ENCODE measurements around the gene MAP4K3.

MAP4K3 gene

GRCh38 chr2:39436592-39437521 is at the start of gene MAP4K3:
Gene MAP4K3 (minus strand): TSS chr2:39437285. CDS start chr2:39436987, 298 bp downstream.
- peak; percentile 79 for DNase-seq

GRCh38 chr2:39486071-39486470 is 49.0 kb upstream of the MAP4K3 start:
- DNase-seq, result no peak

GRCh38 chr2:39484620-39485495 is 47.8 kb upstream of the MAP4K3 start:
- no peak for DNase-seq

GRCh38 chr2:39484206-39484605 is 47.1 kb upstream of the MAP4K3 start:
- no peak for DNase-seq

GRCh38 chr2:39483534-39483933 is 46.4 kb upstream of the MAP4K3 start:
- no peak for DNase-seq

GRCh38 chr2:39481611-39482010 is 44.5 kb upstream of the MAP4K3 start:
- DNase-seq, result no peak

- DNase-seq, result no peak
These were observed 42.6 kb upstream of the MAP4K3 start for GRCh38 chr2:39479696-39480095.

GRCh38 chr2:39479053-39479670 is 42.1 kb upstream of the MAP4K3 start:
- DNase-seq, result no peak

GRCh38 chr2:39476524-39476923 is 39.4 kb upstream of the MAP4K3 start:
- DNase-seq, result no peak

- DNase-seq, result no peak
These were observed 37.9 kb upstream of the MAP4K3 start for GRCh38 chr2:39475006-39475405.

- no peak for DNase-seq
These were observed 33.5 kb upstream of the MAP4K3 start for GRCh38 chr2:39470580-39470979.

GRCh38 chr2:39469807-39470206 is 32.7 kb upstream of the MAP4K3 start:
- DNase-seq, result no peak

- no peak for DNase-seq
These were observed 31.7 kb upstream of the MAP4K3 start for GRCh38 chr2:39468579-39469451.

GRCh38 chr2:39466311-39466710 is 29.2 kb upstream of the MAP4K3 start:
- no peak for DNase-seq

- DNase-seq, result no peak
These were observed 27.8 kb upstream of the MAP4K3 start for GRCh38 chr2:39464864-39465263.

- no peak for DNase-seq
These were observed 18.7 kb upstream of the MAP4K3 start for GRCh38 chr2:39455826-39456225.

- DNase-seq, result no peak
These were observed 15.3 kb upstream of the MAP4K3 start for GRCh38 chr2:39452396-39452795.

- DNase-seq, result no peak
These were observed 14.9 kb upstream of the MAP4K3 start for GRCh38 chr2:39451954-39452353.

GRCh38 chr2:39448169-39448502 is 11.1 kb upstream of the MAP4K3 start:
- no peak for DNase-seq

- no peak for DNase-seq
These were observed 10.4 kb upstream of the MAP4K3 start for GRCh38 chr2:39447266-39448168.

GRCh38 chr2:39445934-39446333 is 8.8 kb upstream of the MAP4K3 start:
- no peak for DNase-seq

Measured in SIG-M5 (cell line).